Stimulated activated naive CD4-positive, alpha-beta T cell treated with Interleukin-2 at 50 U/mL for 16 hours (primary cell): ENCODE results near the gene AKAP6.

ENCODE experiments used
- DNase-seq: peaks from one replicate; lab custom pipeline; 2025; lab: John Stamatoyannopoulos, UW

AKAP6 gene

DNA sequence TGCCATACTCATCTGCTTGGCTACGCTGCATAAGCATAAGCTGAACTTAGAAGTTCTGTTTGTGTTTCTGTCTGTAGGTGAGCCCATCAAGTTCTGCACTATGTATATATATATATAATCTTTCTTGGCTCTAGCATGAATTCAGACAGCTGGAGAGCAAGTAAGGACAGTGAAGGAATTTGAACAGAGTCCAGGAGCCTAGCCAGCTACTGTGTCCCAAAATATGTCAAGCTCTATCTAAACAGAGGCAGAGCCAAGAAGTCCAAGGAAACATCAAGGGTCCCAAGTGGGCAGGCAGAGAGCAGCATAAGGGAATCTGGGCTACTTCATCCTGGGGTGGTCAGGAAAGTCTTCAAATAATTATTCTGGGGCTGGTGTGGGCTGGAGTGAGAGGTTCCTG, 491.1 kb downstream of the AKAP6 start:
- no peak for DNase-seq

DNA sequence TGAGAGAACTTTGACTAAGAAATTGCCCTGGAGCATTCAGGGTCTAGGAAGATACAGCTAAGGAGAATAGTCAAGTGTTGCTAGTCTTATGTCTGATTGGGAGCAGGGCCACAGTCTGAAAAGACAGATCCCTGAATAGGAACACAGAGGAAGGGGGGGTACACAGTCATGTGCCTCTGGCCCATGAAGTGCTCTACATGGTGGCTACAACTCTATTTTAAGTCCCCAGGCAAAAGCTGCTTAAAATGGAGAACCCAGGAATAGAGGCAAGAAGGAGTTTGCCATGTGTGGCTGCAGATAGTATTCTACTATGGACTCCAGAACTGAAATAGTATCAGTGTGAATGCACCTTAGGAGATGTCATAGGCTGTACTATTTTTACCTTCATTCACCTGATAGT, 491.6 kb downstream of the AKAP6 start:
- DNase-seq, result no peak

DNA sequence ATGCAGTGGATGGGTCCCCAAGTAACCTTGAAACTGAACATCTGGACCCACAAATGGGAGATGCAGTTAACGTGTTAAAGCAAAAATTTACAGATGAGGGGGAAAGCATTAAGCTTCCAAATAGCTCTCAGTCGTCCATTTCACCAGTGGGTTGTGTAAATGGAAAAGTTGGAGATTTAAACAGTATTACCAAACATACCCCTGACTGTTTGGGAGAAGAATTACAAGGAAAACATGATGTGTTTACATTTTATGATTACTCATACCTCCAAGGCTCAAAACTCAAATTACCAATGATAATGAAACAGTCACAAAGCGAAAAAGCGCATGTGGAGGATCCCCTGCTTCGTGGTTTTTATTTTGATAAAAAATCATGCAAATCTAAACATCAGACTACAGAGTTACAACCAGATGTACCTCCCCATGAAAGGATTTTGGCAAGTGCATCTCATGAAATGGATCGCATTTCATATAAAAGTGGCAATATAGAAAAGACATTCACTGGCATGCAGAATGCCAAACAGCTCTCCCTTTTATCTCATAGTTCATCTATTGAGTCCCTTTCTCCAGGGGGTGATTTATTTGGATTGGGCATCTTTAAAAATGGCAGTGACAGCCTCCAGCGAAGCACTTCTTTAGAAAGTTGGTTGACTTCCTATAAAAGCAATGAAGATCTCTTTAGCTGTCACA, 493.0 kb downstream of the AKAP6 start:
- no peak for DNase-seq

DNA sequence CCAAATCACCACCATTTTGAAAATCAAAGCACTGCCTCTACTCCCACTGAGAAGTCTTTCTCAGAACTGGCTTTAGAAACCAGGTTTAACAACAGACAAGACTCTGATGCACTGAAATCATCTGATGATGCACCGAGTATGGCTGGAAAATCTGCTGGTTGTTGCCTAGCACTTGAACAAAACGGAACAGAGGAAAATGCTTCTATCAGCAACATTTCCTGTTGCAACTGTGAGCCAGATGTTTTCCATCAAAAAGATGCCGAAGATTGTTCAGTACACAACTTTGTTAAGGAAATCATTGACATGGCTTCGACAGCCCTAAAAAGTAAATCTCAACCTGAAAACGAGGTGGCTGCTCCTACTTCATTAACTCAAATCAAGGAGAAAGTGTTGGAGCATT, 494.6 kb downstream of the AKAP6 start:
- DNase-seq, result no peak

DNA sequence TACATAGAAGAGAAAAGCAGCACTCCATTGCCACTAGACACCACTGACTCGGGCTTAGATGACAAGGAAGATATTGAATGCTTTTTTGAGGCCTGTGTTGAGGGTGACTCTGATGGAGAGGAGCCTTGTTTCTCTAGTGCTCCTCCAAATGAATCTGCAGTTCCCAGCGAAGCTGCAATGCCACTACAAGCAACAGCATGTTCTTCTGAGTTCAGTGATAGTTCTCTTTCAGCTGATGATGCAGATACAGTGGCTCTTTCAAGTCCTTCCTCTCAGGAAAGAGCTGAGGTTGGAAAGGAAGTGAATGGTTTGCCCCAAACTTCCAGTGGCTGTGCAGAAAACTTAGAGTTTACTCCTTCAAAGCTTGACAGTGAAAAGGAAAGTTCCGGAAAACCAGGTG, 495.1 kb downstream of the AKAP6 start:
- no peak for DNase-seq

DNA sequence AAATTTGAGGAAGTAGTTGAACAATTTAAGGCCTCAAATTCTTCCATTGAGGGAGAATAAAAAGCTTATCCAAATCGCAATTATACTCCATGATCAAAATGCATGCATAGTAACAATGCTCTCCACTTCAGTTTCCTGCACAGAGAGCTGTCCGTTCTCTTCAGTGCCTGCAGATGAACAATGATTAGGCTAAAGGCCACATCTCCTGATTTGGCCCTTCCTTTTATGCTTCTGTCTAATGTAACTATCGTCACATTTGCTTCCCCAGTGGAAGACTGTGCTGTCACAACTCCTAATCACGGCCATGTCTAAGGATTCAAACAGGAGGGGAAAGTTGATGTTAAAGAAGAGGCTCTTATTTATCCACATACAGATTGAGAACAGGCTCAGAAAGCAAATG, 496.0 kb downstream of the AKAP6 start:
- DNase-seq, result no peak

DNA sequence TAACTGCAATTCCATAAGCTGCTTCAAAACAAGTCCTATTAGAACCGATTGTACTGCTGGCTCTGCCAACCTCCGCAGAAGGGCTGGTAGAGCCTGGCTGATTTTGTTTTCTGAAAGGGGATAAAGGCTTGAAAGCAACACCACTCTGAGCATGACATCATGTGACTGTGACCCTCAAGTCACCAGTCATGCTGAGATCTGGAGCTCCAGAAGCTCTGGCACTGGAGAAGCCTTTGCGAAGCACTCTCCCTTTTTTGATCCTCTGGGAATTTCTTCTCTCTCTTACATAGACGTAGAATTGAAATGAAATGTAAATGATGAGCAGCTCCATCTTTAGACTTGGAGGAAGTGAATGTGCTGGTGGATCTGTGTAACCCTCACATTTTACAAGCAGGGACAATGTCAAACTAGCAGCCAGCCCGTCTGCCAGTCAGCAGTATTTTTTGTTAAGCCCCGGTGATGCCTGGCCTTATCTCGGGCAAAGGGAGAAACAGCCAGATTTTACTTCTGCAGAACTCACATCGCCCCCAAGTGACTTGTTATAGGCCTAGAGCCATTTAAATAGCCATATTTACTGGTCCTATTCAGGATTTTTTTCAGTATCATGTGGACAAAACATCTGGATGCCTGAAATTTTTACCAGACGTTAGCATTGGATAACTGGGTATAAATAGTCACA, 497.4 kb downstream of the AKAP6 start:
- DNase-seq, result no peak

DNA sequence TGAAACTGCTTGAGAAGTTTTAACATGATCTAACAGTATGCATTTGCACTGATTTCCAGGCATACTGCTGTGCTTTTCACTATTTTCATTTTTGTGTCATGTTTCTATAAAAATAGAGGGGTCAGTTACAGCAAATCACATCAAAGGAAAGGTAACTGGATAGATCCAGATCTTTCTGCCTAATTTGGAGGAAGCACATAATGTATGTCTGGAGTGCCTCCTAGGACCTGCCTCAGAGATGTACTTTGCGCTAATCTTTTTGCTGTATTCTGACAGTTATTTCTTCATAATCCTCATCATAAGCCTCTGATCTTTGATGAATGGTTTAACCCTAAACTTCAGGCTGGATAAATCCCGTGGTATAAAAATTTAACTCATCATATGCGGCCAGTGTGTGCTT, 498.4 kb downstream of the AKAP6 start:
- DNase-seq, result no peak

DNA sequence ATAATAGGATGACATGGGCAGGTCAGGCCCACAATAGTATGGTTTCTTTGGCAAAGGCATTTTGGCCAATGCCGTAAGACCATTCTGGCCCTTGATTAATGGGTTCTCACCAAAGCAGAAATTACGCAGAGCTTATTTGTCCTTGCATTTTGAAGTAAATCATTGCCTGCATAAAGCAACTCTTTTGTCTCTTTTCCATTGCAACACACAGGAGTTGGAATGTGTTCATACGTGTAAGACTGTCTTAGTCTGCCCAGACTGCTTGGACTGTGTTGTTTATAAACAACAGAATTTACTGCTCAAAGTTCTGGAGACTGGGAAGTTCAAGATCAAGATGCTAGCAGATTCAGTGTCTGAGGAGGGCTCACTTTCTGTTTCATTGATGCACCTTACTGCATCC, 506.8 kb downstream of the AKAP6 start:
- DNase-seq, result no peak

DNA sequence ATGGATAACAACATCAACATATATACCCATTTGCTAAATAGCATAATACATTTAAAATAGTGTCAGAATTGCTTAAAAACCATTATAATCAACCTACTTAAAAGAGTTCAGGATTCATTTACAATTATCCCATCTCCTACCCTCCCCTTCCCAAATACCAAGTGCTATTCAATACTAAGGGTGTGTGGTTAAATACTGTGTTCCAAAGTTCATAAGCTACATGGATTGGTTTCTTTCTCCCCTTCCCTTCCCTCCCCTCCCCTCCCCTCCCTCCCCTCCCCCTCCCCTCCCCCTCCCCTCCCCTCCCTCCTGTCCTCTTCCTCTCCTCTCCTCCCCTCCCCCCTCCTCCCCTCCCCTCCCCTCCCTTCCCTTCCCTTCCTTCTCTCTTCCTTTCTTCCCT, 512.6 kb downstream of the AKAP6 start:
- no peak for DNase-seq

DNA sequence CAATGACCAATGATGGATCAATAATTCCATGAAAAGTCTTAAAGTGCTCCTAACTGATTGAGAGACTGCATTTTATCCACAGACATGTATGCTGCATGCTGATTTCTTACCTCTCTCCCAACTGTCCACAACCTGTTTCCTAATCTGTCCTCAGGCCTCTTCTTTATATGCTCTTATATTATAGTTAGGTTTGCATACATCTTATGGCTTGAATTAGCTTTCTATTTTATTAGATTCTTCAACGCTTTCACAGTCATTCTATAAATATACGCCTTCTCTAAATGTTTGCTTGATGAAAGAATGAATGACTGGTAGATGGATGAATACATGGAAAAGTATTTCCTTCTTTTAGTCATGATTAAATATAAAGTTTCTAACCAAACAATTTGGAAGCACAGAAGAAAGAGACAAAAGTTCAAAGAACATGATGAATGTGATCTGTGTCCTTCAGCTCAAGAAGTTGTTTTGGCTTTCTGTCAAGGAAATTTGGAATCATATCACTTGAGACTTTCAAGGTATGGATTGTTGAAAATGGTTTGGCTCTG, 517.8 kb downstream of the AKAP6 start:
- DNase-seq, result no peak

DNA sequence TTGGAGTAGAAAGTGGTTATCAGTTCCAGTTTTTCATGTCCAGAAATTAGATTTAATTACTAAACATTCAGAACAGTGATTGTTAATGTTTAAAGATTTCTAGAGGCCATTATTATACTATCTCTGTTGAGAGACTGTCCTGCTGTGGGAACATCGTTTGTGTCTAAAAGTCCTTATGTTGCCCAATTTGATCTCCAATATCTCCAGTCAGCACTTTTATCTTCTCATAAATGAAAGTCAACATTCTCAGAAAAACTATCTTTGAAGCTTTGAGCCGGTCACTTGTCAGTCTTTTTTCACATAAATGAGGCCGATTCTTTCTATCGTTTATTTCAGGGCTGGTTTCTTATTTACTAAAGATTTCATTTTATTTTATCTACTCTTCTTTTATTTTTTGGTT, 518.8 kb downstream of the AKAP6 start:
- no peak for DNase-seq

DNA sequence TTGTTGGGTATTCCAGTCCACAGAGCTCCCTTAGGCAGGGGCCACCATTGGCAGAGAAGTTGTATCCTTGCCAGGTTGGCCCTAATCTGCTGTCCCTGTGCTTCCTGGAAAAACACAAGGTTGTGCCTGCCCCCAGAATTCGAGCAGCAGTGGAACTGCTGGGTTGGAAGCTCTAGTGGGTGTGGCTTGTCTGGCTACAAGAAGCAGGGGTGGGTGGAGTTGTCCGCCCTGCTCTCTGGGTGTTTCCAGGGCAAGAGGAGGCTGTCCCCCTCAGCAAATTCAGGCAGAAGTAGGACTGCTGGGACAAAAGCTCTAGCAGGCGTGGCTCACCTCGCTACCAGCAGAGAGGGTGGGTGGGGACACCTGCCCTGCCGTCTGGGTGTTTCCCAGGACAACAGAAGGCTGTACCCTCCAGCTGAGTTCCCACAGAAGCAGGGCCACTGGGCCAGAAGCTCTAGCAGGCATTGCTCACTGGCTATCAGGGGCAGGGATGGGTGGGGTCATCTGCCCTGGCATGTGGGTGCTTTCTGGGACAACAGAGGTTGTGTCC, 536.8 kb downstream of the AKAP6 start:
- DNase-seq, result no peak

DNA sequence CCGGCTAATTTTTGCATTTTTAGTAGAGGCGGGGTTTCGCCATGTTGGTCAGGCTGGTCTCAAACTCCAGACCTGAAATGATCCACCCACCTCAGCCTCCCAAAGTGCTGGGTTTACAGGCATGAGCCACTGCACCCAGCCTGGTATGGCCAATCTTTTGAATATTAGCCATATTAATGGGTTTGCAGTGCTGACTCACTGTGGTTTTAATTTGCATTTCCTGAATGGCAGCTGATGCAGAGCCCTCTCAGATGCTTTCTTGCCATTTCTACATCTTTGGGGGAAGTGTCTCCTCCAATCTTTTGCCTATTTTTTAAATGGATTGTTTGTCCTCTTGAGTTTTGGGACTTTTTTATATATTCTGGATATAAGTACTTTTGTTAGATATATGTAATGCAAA, 554.1 kb downstream of the AKAP6 start:
- DNase-seq, result no peak
